Keratinocyte (primary cell): Measurements from ENCODE around the gene MSI2. TPM values are rescaled to one million over a fixed set of nuclear protein-coding genes. Genes with fewer than 3 reads are reported as not detected.

Experiments
- DNase-seq: peaks from one replicate; pipeline ENCODE4 v3.0.0-alpha.2; 2011; ENCODE audit warnings: low read depth, missing footprints, low spot score
- FAIRE-seq: peaks from 2 replicates; lab custom pipeline; 2011; peaks lifted over from hg19 to GRCh38; lab: Jason Lieb, UNC
- H2AFZ ChIP-seq: 2 replicates; pipeline ENCODE4 v1.6.0; 2012; ENCODE audit warnings: low read length, control low read depth, inconsistent platforms; ENCODE audit not compliant: control insufficient read depth
- H3K27ac ChIP-seq: 2 replicates; pipeline ENCODE4 v1.5.1; 2011; ENCODE audit warnings: low read length; ENCODE audit not compliant: control insufficient read depth, insufficient read depth
- H3K27me3 ChIP-seq: 3 replicates; pipeline ENCODE4 v1.6.0; 2011; ENCODE audit warnings: low read length; ENCODE audit not compliant: control insufficient read depth, insufficient read depth; ENCODE audit errors: extremely low read depth
- H3K36me3 ChIP-seq, 2 experiments: 2 replicates in 1 of 2; 3 replicates in 1 of 2; pipeline ENCODE4 v1.5.1; 2011; ENCODE audit warnings: low read length in 2 of 2, mild to moderate bottlenecking in 1 of 2; ENCODE audit not compliant: control insufficient read depth in 2 of 2, insufficient read depth in 2 of 2; ENCODE audit errors: extremely low read depth in 1 of 2
- H3K4me1 ChIP-seq: 3 replicates; pipeline ENCODE4 v1.5.1; 2011; ENCODE audit warnings: low read length; ENCODE audit not compliant: control insufficient read depth, insufficient read depth; ENCODE audit errors: extremely low read depth
- H3K4me2 ChIP-seq: 3 replicates; pipeline ENCODE4 v1.6.0; 2011; ENCODE audit warnings: low read depth, low read length; ENCODE audit not compliant: control insufficient read depth, insufficient read depth; ENCODE audit errors: extremely low read depth
- H3K4me3 ChIP-seq, 3 experiments: fragments of 200-600 bp in 1 of 3; sonication (generic) in 1 of 3; 2 replicates in 2 of 3; 3 replicates in 1 of 3; pipeline ENCODE4 v1.5.1; 2011 to 2016; ENCODE audit warnings: low read length in 3 of 3, mild to moderate bottlenecking in 3 of 3, control low read depth in 2 of 3, inconsistent platforms in 1 of 3, low read depth in 1 of 3, mixed read lengths in 1 of 3, mixed run types in 1 of 3, moderate library complexity in 1 of 3; ENCODE audit not compliant: control insufficient read depth in 2 of 3, insufficient read depth in 2 of 3; ENCODE audit errors: extremely low read depth in 1 of 3
- H3K79me2 ChIP-seq: 2 replicates; pipeline ENCODE4 v1.6.0; 2012; ENCODE audit warnings: low read length; ENCODE audit not compliant: control insufficient read depth, insufficient read depth
- H3K9ac ChIP-seq: 3 replicates; pipeline ENCODE4 v1.6.0; 2011; ENCODE audit warnings: low read length; ENCODE audit not compliant: control insufficient read depth, insufficient read depth; ENCODE audit errors: extremely low read depth
- H3K9me1 ChIP-seq: 3 replicates; pipeline ENCODE4 v1.6.0; 2011; ENCODE audit warnings: low read length; ENCODE audit not compliant: control insufficient read depth, insufficient read depth; ENCODE audit errors: extremely low read depth
- H3K9me3 ChIP-seq: 2 replicates; pipeline ENCODE4 v1.5.1; 2012; ENCODE audit warnings: low read depth, low read length; ENCODE audit not compliant: control insufficient read depth
- H4K20me1 ChIP-seq: 3 replicates; pipeline ENCODE4 v1.6.0; 2011; ENCODE audit warnings: low read length; ENCODE audit not compliant: control insufficient read depth, insufficient read depth; ENCODE audit errors: extremely low read depth
- EZH2 ChIP-seq: IDR thresholded peaks from one replicate; pipeline ENCODE4 v1.6.1; 2012; ENCODE audit warnings: inconsistent platforms, mild to moderate bottlenecking, low read length, moderate library complexity
- dilution Hi-C: fragments of 300-500 bp; cut with MboI; formaldehyde crosslinking; loops from one replicate; pipeline ENCODE4 v1.7.0; 2020; ENCODE audit warnings: low sequenced_read_pairs; ENCODE audit not compliant: extremely low pct_ligation_motif_present
- polyA plus RNA-seq, 5 experiments: library from polyadenylated mRNA; depleted of rRNA in 3 of 5; stranded (reverse) in 3 of 5; stranded (forward) in 1 of 5; unstranded in 1 of 5; fragments of >200 nt; gene quantifications; 1 replicate in 1 of 5; 2 replicates in 3 of 5; 3 replicates in 1 of 5; pipeline versions ENCODE4 v1.2.1 to v1.2.3, GENCODE V29; 2011 to 2012; ENCODE audit warnings: missing spikeins in 2 of 5, low read depth in 1 of 5, low replicate concordance in 1 of 5
- TF ChIP-seq, protein P1 (sequence below), 3 experiments: IDR thresholded peaks in 1 of 3; conservative IDR thresholded peaks in 1 of 3; optimal IDR thresholded peaks in 1 of 3; 2 replicates in 2 of 3; 3 replicates in 1 of 3; pipeline versions ENCODE3 to v1.5.1; 2011; ENCODE audit warnings: low read length in 3 of 3, mild to moderate bottlenecking in 3 of 3, moderate library complexity in 2 of 3, control low read depth in 1 of 3, inconsistent platforms in 1 of 3; ENCODE audit not compliant: insufficient read depth in 2 of 3; ENCODE audit errors: extremely low read depth in 1 of 3

MSI2 gene
- polyA plus RNA-seq, 1 donor (not counting 4 experiments of a cell fraction or from before 2014, with no cell fraction given): 22.3 TPM

DNA sequence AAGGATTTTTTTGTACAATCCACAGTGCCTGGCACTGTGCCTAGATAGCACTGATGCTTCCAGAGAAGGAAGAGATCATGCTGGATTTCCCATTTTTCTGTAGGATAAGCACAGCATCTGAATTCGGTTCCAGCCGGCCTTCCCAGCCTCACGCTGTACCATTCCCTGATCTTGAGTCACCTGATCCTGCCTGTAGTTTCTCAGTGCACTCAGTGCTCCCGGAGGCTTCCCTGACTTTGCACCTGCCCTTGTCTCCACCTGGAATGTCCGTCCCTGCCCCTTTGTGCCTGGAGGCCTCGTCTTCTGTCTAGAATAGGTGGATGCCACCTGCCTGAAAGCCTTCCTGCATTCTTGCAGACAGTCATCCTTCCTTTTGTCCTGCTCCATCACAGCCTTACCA is 308.9 kb downstream of the MSI2 start:
- Histone ChIP-seq H3K27me3 (no peaks in the 10 kb centered on the region), H3K27ac (no peak overlapping the region), H3K4me3 (no peak overlapping the region), H3K4me2 (no peak overlapping the region), H3K9me3 (no peaks in the 10 kb centered on the region), H3K36me3 (no peaks in the 10 kb centered on the region), H2AFZ (no peak overlapping the region), H3K79me2 (no peaks in the 10 kb centered on the region), H3K9ac (no peak overlapping the region), H3K9me1 (peaks cover 2% of the 10 kb centered on the region), H4K20me1 (no peaks in the 10 kb centered on the region), H3K4me1 (peaks cover 9% of the 10 kb centered on the region)
- FAIRE-seq (no peak), DNase-seq (no peak)
- no peak for TF ChIP-seq EZH2
- TF ChIP-seq, protein P1, sequence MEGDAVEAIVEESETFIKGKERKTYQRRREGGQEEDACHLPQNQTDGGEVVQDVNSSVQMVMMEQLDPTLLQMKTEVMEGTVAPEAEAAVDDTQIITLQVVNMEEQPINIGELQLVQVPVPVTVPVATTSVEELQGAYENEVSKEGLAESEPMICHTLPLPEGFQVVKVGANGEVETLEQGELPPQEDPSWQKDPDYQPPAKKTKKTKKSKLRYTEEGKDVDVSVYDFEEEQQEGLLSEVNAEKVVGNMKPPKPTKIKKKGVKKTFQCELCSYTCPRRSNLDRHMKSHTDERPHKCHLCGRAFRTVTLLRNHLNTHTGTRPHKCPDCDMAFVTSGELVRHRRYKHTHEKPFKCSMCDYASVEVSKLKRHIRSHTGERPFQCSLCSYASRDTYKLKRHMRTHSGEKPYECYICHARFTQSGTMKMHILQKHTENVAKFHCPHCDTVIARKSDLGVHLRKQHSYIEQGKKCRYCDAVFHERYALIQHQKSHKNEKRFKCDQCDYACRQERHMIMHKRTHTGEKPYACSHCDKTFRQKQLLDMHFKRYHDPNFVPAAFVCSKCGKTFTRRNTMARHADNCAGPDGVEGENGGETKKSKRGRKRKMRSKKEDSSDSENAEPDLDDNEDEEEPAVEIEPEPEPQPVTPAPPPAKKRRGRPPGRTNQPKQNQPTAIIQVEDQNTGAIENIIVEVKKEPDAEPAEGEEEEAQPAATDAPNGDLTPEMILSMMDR (optimal IDR thresholded peaks at IDR 0.05 in 1 of 3, IDR thresholded peaks at IDR 0.05 in 1 of 3, conservative IDR thresholded peaks at IDR 0.05 in 1 of 3; ENCODE audit: extremely low read depth in 1 of 3, insufficient read depth in 2 of 3, low read length in 3 of 3): no peak
- dilution Hi-C loops: no loop called here

DNA sequence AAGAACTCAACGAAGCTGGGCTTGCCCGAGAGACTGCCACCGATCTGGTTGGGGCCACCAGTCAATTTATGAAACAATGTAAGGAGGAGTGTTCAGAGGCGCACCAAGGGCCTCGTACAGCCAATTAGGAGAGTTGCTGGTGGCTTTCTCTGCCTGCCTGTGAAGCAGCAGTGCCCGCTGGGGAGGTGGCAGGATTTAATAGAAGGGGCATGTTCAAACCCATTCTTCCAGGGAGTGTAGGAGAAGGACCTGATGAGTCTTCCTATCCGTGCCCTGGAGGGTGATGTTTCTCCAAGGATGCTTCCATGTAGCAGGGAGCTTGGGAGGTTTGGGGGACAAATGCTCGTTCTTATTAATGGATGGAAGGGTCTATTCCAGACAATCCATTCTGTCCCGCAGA is 310.4 kb downstream of the MSI2 start:
- Histone ChIP-seq H3K36me3 (no peaks in the 10 kb centered on the region), H3K9me1 (peaks cover 2% of the 10 kb centered on the region), H3K79me2 (no peaks in the 10 kb centered on the region), H3K4me2 (peak overlapping the region; percentile 31), H3K9me3 (no peaks in the 10 kb centered on the region), H3K27me3 (no peaks in the 10 kb centered on the region), H2AFZ (no peak overlapping the region), H3K4me3 (no peak overlapping the region), H3K27ac (no peak overlapping the region), H3K9ac (no peak overlapping the region), H4K20me1 (no peaks in the 10 kb centered on the region), H3K4me1 (peaks cover 9% of the 10 kb centered on the region)
- DNase-seq (no peak), FAIRE-seq (peak; percentile 76)
- dilution Hi-C loops: no loop called here
- TF ChIP-seq EZH2: no peak
- TF ChIP-seq, protein P1 (optimal IDR thresholded peaks at IDR 0.05 in 1 of 3, IDR thresholded peaks at IDR 0.05 in 1 of 3, conservative IDR thresholded peaks at IDR 0.05 in 1 of 3; ENCODE audit: extremely low read depth in 1 of 3, insufficient read depth in 2 of 3, low read length in 3 of 3): no peak
